GM18907 (cell line): ENCODE data around the gene CEP89.
"Not testable (repeated sequence)": the region's sequence is repeated elsewhere in the genome, so short reads cannot be mapped to it uniquely, and the experiment has no call there.

Experiments used
- ATAC-seq: cut with Tn5 transposase; IDR thresholded peaks from one replicate; pipeline ENCODE4 v1.9.1; 2021; ENCODE audit warnings: mild to moderate bottlenecking, moderate library complexity; ENCODE audit not compliant: unreplicated experiment

Gene CEP89

DNA sequence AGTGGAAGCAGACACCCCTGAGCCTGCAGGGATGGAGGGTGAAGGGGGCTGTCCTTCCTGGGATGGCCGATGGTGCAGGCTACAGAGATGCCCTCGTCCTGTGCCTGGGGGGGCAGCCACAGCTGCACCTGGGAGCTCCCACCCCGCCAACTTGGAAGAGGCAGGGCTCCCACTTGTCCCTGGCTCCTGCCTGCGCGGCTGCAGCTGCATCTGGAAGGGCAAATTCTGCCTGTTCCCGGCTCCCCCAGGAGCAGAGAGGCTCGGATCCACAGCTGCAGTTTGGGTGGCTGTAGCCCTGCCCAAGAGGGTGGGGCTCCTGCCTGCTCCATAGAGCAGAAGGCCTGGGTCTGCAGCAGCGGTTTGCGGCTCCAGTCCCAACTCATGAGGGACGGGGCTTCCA, 2.2 kb downstream of the CEP89 start:
- no peak for ATAC-seq

DNA sequence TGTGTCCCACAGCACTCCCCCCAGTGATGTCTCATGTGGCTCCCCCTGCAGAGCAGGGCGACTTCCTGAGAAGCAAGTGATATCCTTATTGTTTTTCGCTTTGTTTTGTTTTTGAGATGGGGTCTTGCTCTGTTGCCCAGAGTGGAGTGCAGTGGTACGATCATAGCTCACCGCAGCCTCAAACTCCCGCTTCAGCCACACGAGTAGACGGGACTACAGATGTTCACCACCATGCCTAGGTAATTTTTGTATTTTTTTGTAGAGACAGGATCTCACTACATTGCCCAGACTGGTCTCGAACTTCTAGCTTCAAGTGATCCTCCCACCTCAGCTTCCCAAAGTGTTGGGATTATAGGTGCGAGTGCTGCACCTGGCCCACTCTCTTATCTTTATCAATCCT, 5.0 kb downstream of the CEP89 start:
- no peak for ATAC-seq

DNA sequence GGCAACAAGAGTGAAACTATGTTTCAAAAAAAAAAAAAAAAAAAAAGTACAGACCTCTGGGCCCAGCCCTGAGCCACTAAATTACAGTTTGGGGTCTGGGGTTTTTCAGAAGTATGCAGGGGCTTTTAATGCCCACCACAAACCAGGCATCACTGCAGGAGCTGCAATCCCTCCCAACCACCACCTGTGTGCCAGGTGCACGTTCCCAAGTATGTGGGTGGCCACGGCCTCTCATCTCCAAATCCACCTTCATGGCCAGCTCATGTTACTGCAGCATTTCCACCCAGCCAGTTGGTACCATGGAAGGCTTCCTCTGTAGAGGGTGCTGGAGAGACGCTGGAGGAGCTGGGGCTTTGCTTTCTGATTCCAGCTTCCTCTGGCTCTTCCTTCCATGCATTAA, 26.5 kb downstream of the CEP89 start:
- ATAC-seq, result no peak

DNA sequence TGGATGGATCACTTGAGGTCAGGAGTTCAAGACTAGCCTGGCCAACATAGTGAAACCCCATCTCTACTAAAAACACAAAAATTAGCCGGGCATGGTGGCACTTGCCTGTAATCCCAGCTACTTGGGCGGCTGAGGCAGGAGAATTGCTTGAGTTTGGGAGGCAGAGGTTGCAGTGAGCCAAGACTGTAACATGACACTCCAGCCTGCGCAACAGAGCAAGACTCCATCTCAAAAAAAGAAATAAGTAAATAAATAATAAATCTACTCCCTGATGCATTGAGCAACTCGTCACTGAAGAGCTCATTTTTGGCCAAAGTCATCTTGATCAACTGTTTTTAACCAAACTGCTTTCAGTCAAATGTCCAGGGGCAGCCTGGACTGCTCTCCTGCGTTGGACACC, 30.5 kb downstream of the CEP89 start:
- ATAC-seq, result not testable (repeated sequence)

DNA sequence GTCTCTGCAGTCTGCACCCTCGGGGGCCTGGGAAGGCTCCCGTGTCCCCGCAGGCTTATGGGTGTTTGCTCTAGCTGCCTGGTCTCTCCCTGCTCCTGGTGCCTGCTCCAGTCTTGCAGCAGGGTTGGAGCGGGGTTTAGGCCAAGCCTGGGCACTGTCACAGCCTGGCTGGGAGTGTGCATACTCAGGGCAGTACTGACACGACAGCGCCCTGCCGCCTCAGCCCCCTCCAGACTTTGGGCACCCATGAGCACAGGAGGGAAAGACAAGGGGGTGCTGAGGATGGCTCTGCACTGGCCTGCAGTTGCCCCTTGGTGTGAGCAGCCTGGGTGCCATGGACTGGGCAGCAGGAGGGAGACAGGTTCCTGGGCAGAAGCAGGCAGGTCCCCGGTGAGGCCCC, 35.7 kb downstream of the CEP89 start:
- ATAC-seq, result no peak

DNA sequence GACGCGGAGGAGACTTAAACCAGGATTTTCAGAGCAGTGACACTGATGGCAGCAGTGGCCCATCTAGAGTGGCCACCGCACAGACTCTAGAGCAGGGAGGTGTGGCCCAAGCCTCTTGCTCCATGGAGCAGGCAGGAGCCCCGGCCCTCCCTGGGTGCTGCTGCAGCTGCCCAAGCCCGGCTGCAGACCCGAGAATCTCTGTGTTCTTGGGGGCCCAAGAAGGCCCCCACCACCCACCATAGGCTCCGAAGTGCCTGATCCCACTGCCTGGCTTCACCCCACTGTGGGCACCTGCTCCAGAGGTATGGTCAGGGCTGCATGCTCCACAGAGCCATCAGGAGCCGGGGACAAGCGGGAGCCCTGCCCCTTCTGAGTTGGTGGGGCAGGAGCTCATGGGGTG, 36.1 kb downstream of the CEP89 start:
- ATAC-seq, result no peak

DNA sequence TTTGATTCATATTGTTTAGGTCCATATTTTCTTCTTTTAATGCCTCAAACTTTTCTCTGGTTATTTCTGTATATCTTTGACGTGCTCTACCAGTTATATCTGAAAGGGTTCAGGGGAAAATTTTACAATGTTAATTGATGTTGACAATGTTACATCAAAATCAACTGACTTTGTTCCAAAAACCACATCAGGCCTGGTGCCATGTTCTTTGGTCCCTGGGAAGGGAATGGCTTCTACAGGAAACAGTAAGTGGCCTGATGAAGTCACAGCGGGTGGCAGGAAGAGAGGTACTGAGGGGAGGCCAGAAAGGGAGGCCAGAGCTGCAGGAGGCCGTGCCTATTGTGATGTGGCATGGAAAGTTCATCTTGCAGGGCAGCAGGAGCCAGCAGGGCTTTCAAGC, 38.2 kb downstream of the CEP89 start:
- ATAC-seq, result no peak

DNA sequence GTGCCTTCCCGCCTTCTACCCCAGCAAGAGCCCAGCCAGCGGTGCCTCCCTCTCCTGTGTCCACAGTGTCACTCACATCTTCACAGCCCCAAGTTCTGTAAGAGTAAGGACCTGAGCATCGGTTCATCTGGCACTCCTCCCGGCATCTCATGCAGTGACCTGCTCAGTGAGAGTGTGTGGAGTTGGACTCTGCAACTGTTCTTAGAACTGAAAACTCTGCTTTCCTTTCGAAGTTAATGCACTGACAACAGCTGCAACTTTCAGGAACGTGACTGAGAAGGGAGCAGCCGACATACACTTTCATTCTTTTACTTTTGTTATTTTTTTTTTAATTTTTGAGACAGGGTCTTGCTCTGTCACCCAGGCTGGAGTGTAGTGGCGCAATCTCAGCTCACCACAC, 41.2 kb downstream of the CEP89 start:
- no peak for ATAC-seq

DNA sequence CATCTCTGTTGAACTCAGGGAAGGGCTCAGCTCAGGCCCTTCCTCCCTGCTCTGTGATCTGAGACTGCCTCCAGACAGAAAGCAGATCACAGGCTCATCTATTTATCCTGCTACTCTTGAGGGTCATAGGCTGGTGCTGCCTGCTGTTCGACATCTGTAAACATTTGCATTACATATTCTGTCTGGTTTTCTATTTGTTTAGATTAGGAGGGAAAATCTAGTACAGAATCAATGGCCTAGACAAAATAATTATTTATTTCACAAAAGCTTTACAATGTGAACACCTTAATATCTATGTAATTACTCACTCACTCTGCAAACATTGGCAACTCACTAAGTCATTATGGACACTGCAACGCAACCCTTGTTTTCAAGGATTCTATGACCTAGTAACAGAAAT, 43.0 kb downstream of the CEP89 start:
- ATAC-seq, result no peak

DNA sequence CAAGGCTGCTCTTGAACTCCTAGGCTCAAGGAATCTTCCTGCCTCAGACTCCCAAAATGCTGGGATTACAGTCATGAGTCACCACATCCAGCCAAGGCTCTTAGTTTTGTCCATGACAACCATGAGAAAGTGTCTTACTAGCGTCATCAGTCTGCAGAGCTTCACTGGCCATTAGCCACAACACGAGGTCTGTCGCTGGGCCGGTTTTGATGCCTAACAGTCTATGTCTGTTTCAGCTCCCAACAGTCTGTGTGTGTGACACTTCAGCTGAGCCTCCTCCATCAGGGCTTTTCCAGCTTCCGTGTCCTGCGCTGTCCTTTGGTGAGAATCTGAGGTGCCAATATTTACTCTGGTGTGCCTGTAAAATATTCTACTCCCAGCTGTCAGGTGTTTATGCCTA, 47.6 kb downstream of the CEP89 start:
- no peak for ATAC-seq

DNA sequence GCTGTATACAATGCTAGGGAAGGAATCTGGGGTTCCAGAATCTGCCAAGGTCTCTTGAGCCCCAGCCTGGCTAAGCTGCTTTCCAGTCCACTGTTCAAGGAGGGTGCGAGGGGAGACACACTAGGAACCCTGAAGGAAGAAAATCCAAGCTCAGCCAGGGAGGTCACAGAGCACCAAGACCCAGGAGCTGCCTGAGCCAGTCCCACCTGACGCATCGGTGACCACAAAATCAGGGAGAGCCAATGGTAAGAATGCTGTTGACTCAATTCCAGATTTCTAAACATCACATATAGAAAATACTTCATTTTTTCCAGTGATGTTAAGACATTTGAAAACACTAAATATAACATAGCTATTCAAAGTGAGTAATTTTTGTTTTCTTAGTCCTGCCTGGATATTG, 50.1 kb downstream of the CEP89 start:
- ATAC-seq, result no peak

DNA sequence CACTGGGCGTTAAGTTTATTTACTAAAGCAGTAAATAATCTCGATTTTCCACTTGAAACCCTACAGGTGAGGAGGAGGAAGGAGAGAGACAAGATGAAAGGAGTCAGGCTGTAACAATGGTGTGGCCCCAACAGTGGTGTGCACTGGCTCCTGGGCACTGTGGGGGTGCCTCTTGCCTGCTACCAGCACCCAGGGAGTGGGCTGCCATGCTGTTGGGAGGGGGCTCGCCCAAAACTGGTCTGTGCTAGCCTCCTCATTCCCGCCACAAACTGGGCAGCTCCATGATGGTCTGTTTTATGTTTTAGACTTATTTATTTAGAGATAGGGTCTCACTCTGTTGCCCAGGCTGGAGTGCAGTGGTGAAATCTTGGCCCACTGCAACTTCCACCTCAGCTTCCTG, 52.4 kb downstream of the CEP89 start:
- ATAC-seq, result no peak

DNA sequence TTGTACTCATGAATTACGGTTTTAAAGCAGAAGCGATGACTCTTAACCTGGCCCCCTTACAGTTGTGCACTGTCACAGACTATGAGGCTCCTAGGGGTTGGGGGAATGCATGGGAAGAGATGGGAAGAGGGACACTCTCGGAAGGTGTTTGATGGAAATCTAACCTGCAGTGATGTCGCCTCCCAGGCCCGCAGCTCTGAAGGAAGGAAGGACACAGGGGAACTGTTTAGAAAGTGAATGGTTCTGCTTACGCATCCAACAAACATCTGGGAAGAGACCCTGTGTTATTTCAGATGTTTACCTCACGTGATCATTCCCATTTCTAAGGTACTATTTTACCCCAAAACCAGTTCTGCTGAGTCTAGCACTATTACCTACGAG, 54.2 kb downstream of the CEP89 start:
- no peak for ATAC-seq

DNA sequence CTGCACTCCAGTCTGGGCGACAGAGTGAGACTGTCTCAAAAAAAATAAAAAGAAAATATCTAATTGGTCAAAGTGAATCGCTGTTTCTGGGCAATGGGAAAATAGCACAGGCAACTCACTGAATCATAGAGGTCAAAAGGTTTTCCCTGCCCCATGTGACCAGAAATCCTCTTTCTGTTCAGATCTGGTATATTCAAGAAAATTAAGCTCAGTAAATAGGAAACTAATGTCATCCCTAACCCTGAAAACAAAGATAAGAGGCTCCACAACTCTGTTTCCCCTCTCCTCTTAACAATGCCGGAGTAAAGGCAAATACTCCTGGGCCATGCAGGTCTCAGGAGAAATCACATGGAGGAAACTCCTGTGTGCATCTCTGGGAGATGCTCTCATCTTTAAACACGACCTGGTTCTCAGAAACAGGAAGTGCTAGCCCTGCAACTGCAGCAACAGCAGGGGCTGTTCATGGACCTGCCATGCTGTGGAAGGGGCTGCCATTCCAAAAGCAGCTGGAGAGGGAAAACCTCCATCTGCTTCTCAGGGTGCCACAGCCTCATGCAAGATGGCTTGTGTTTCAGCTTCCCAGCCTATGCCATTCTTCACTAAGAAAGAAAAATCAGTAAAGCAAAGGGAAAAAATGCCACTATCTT, 54.7 kb downstream of the CEP89 start:
- ATAC-seq, result no peak

DNA sequence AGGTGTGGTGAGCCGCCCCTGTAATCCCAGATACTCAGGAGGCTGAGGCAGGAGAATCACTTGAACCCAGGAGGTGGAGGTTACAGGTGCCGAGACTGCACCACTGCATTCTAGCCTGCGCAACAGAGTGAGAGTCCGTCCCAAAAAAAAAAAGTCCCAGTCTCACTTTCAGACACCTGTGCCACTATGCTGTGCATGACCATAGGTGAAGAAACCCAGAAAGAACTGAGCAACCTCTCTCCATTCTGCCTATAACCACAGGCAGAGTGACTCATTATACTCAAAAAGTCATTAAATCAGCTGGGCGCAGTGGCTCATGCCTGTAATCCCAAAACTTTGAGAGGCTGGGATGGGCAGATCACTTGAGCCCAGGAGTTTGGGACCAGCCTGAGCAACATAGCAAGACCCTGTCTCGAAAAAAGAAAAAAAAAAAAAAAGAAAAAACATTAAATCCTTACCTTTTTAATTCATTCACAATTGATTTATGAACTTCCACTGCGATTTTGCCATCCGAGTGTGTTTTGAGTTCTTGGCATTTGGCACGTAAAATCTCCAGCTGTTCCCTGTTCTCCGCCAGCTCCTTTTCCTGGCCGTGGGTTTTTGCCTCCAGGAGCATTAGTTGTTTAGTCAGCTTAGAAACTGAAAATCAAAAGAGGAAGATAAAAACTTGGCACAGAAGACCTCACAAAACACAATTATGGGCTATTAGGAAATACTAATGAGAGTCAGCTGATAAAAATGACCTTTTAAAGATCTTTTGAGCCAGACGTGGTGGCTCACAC, 56.7 kb downstream of the CEP89 start:
- ATAC-seq, result no peak

DNA sequence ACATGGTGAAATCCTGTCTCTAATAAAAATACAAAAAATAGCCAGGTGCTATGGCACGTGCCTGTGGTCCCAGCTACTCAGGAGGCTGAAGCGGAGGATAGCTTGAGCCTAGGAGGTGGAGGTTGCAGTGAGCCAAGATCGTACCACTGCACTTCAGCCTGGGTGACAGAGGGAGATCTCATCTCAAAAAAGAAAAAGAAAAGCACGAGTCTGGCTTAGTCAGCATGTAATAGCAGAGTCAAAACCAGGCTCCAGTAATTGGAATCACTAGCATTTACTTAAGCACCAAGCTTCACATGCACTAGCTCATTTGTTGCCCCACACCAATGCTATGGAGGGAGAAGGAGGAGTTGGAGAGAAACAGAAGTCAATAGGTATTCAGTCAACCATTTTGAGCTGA, 60.3 kb downstream of the CEP89 start:
- ATAC-seq, result no peak

DNA sequence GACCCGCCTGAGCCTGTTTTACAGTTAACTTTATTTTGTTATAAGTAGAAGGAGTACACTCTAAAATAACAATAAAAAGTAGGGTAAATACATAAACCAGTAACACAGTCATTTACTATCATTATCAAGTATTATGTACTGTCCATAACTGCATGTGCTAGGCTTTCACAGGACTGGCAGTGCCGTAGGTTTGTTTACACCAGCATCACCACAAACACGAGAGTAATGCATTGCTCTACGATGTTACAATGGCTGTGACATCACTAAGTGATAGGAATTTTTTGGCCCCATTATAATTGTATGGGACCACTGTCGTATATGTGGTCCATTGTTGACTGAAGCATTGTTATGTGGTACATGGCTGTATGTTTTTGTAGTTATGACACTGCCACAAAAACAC, 60.9 kb downstream of the CEP89 start:
- no peak for ATAC-seq

DNA sequence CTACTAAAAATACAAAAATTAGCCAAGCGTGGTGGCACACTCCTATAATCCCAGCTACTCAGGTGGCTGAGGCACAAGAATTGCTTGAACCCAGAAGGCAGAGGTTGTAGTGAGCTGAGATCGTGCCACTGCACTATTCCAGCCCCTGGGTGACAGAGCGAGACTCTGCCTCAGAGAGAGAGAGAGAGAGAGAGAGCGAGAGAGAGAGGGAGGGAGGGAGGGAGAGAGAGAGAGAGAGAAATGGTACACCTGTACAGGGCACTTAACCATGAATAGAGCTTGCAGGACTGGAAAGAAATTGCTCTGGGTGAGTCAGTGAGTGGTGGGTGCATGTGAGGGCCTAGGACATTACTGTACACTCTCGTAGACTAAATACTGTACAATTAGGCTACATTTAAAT, 61.7 kb downstream of the CEP89 start:
- no peak for ATAC-seq

DNA sequence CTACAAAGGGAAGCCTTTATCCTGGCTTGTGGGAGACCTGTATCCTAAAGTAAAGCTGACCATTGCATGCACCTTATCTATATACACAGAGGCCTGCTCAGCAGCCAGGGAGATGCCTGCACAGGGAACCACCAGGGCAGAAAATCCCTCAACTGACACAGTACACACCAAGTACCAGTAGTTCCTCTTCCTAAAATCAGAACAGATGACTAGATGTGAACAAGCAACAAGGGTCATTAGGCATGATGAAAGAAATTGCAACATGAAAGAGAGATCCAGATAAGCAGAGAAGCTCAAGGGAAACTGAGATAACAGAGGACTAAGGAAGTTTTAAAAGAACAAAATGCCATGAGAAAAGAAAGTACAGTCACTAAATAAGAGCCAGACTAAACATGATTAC, 62.5 kb downstream of the CEP89 start:
- ATAC-seq, result no peak

DNA sequence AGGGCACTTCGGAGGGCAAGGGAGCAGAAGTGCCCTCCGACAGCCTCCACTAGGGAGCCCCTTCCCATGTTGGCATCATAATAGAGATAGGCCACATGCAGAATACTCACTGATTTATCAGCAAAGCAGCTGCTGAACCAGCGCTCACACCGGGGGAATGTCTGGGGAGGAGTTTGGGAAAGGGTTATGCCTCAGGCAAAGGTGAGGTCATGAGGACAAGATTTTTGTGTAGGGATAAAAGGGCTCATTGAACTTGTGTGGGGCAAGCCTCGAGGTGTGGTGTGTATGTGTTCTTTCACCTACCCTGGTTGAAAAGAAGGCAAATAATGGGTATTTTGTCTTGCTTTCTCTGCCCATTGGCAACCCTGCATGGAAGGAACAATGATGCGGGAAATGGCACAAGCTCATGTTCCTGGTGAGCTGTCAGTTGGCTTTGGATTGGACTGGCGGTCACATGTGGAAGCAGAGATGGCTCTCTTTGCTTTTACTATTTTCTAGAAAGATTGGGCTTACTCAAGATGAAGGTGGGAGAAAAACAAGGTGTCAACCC, 63.0 kb downstream of the CEP89 start:
- ATAC-seq, result no peak

DNA sequence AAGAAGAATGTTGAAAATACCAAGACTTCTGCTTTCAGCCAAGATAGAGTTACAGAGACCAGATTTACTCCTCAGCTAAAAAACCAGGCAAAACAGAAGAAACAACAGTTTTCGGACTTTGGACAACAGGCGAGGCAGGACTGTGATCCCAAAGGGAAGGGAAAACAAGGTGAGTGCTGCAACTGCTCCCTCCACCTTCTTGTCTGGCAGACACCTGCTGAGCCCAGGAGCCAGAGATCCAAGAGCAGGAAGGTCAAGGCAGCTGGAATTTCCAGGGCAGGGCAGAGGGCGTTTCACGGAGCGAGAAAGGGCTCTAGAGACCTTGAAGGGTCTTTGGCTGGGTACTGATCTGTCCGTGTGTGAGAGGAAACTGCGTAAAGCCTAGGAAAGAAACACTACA, 69.3 kb downstream of the CEP89 start:
- ATAC-seq, result no peak

DNA sequence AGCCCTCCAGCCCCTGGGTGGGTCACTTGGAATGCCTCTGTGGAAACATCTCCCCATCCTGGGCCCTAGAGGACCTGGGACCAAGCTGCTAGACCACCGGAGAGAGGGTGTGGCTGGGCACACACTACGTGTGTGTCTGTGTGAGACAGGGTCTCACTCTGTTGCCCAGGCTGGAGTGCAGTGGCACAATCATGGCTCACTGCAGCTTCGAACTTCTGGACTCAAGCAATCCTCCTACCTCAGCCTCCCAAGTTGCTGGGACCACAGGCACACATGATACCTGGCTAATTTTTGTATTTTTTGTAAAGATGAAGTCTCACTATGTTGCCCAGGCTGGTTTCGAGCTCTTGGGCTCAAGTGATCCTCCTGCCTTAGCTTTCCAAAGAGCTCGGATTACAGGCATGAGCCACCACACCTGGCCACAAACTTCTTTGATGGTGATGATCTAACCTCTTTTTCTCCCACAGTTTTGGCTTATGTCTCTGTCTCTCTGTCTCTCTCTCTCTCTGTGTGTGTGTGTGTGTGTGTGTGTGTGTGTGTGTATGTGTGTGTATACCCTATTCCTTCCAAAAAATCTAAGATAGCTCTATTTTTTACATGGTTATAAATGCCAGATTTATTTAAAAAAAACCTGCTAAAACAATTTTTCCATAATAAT, 70.1 kb downstream of the CEP89 start:
- no peak for ATAC-seq
